Spinal cord (tissue), 10 donors: ENCODE results near the gene LRMDA. TPM values are rescaled to one million over a fixed set of nuclear protein-coding genes. Genes with fewer than 3 reads are reported as not detected.

Source experiments
- DNase-seq, 6 donors: peaks; one replicate each; pipeline versions ENCODE4 v3.0.0 to v3.0.0-alpha.2; 2013 to 2015; ENCODE audit warnings: low spot score in 6 of 6, low read depth in 4 of 6
- H3K27ac ChIP-seq: one replicate; pipeline ENCODE4 v1.5.1; 2013; ENCODE audit warnings: low read depth, low read length, control low read depth
- H3K27me3 ChIP-seq: one replicate; pipeline ENCODE4 v1.6.1; 2013; ENCODE audit warnings: low read length; ENCODE audit not compliant: control insufficient read depth, insufficient read depth
- H3K36me3 ChIP-seq: one replicate; pipeline ENCODE4 v1.6.1; 2013; ENCODE audit warnings: low read length; ENCODE audit not compliant: control insufficient read depth, insufficient read depth
- H3K4me1 ChIP-seq: one replicate; pipeline ENCODE4 v1.6.1; 2013; ENCODE audit warnings: low read length; ENCODE audit not compliant: control insufficient read depth, insufficient read depth
- H3K4me3 ChIP-seq: one replicate; pipeline ENCODE4 v1.5.1; 2013; ENCODE audit warnings: low read depth, low read length, control low read depth
- H3K9me3 ChIP-seq: one replicate; pipeline ENCODE4 v1.6.1; 2013; ENCODE audit warnings: low read length; ENCODE audit not compliant: control insufficient read depth, insufficient read depth
- WGBS: methylation state at CpG from one replicate; pipeline ENCODE4 v1.1.5; 2013; ENCODE audit warnings: missing lambda C conversion rate; ENCODE audit not compliant: insufficient coverage; 5-methylcytosine and 5-hydroxymethylcytosine counted together
- polyA plus RNA-seq, 2 donors: library from polyadenylated mRNA; unstranded; fragments of 120-200 nt; gene quantifications; one replicate each; pipeline ENCODE4 v1.2.1, GENCODE V29; 2013; ENCODE audit not compliant: insufficient read length in 2 of 2
- total RNA-seq, 2 donors: library from RNA; depleted of rRNA in 1 of 2; stranded (reverse); fragments of 120-200 nt in 1 of 2; fragments of >200 nt in 1 of 2; gene quantifications; one replicate each; pipeline versions ENCODE4 v1.2.3 to v1.2.4, GENCODE V29; 2013 to 2014
- donor health status: healthy.

The LRMDA gene
- total and polyA plus RNA-seq, 4 donors: 5.6 to 9.9 (median 7.2) TPM

GRCh38 chr10:76311752-76312636, 880.6 kb downstream of the LRMDA start:
- DNase-seq: peak in 2 of 6 donors; percentile 4 to 25
- Histone ChIP-seq H3K9me3 (no peaks in the 10 kb centered on the region), H3K4me1 (no peaks in the 10 kb centered on the region), H3K36me3 (no peaks in the 10 kb centered on the region), H3K27ac (no peak overlapping the region), H3K4me3 (no peak overlapping the region), H3K27me3 (no peaks in the 10 kb centered on the region)
- WGBS: 80% methylated on average over 2 of the region's 4 CpGs

GRCh38 chr10:76315240-76315639, 883.8 kb downstream of the LRMDA start:
- Histone ChIP-seq H3K4me1 (no peaks in the 10 kb centered on the region), H3K4me3 (no peak overlapping the region), H3K36me3 (no peaks in the 10 kb centered on the region), H3K27me3 (no peaks in the 10 kb centered on the region), H3K27ac (no peak overlapping the region), H3K9me3 (no peaks in the 10 kb centered on the region)
- 82% methylated on average over 14 of the region's 14 CpGs for WGBS
- no peak for DNase-seq

GRCh38 chr10:76316234-76316633, 884.8 kb downstream of the LRMDA start:
- no peak for DNase-seq
- H3K36me3 ChIP-seq: no peaks in the 10 kb centered on the region
- H3K27me3 ChIP-seq: no peaks in the 10 kb centered on the region
- WGBS: 99% methylated on average over 6 of the region's 12 CpGs
- H3K9me3 ChIP-seq: no peaks in the 10 kb centered on the region
- H3K27ac ChIP-seq: no peak overlapping the region
- H3K4me3 ChIP-seq: no peak overlapping the region
- no peaks in the 10 kb centered on the region for H3K4me1 ChIP-seq

GRCh38 chr10:76317078-76317477, 885.7 kb downstream of the LRMDA start:
- Histone ChIP-seq H3K27ac (no peak overlapping the region), H3K36me3 (no peaks in the 10 kb centered on the region), H3K4me3 (no peak overlapping the region), H3K4me1 (no peaks in the 10 kb centered on the region), H3K27me3 (no peaks in the 10 kb centered on the region), H3K9me3 (no peaks in the 10 kb centered on the region)
- WGBS: 100% methylated on average over 1 of the region's 4 CpGs
- no peak for DNase-seq

- peak in 1 of 6 donors; percentile 3 for DNase-seq
- H3K27ac ChIP-seq: no peak overlapping the region
- WGBS: 79% methylated on average over 1 of the region's 2 CpGs
- H3K9me3 ChIP-seq: no peaks in the 10 kb centered on the region
- H3K27me3 ChIP-seq: no peaks in the 10 kb centered on the region
- H3K4me1 ChIP-seq: no peaks in the 10 kb centered on the region
- no peaks in the 10 kb centered on the region for H3K36me3 ChIP-seq
- no peak overlapping the region for H3K4me3 ChIP-seq
Observed at GRCh38 chr10:76318211-76318610, 886.8 kb downstream of the LRMDA start.

GRCh38 chr10:76319661-76320060, 888.2 kb downstream of the LRMDA start:
- WGBS: 76% methylated on average over 3 of the region's 4 CpGs
- H3K4me3 ChIP-seq: no peak overlapping the region
- no peaks in the 10 kb centered on the region for H3K4me1 ChIP-seq
- H3K27ac ChIP-seq: no peak overlapping the region
- no peaks in the 10 kb centered on the region for H3K27me3 ChIP-seq
- H3K9me3 ChIP-seq: no peaks in the 10 kb centered on the region
- no peaks in the 10 kb centered on the region for H3K36me3 ChIP-seq
- peak in 1 of 6 donors; percentile 34 for DNase-seq

GRCh38 chr10:76324283-76324682, 892.9 kb downstream of the LRMDA start:
- H3K4me3 ChIP-seq: no peak overlapping the region
- H3K4me1 ChIP-seq: no peaks in the 10 kb centered on the region
- no peaks in the 10 kb centered on the region for H3K27me3 ChIP-seq
- DNase-seq: peak in 2 of 6 donors; percentile 45 to 46
- no peaks in the 10 kb centered on the region for H3K9me3 ChIP-seq
- WGBS: 10% methylated on average over 4 of the region's 6 CpGs
- peak overlapping the region; percentile 7 for H3K27ac ChIP-seq
- no peaks in the 10 kb centered on the region for H3K36me3 ChIP-seq

GRCh38 chr10:76327441-76327840, 896.0 kb downstream of the LRMDA start:
- 100% methylated on average over 1 of the region's 2 CpGs for WGBS
- no peaks in the 10 kb centered on the region for H3K36me3 ChIP-seq

GRCh38 chr10:76328348-76328747, 896.9 kb downstream of the LRMDA start:
- no peaks in the 10 kb centered on the region for H3K36me3 ChIP-seq
- no peak overlapping the region for H3K4me3 ChIP-seq
- 100% methylated on average over 1 of the region's 2 CpGs for WGBS
- no peaks in the 10 kb centered on the region for H3K9me3 ChIP-seq
- no peak for DNase-seq
- H3K4me1 ChIP-seq: no peaks in the 10 kb centered on the region
- H3K27ac ChIP-seq: no peak overlapping the region
- H3K27me3 ChIP-seq: no peaks in the 10 kb centered on the region

More at GRCh38 chr10:76327441-76327840, 896.0 kb downstream of the LRMDA start:
- no peaks in the 10 kb centered on the region for H3K4me1 ChIP-seq
- no peak overlapping the region for H3K4me3 ChIP-seq
- H3K27ac ChIP-seq: no peak overlapping the region
- H3K27me3 ChIP-seq: no peaks in the 10 kb centered on the region
- H3K9me3 ChIP-seq: no peaks in the 10 kb centered on the region
- DNase-seq: no peak
